Ramos (cell line): ENCODE data around the gene DIPK1B.

Experiments
- in situ Hi-C: fragments of 300-500 bp; cut with MboI; formaldehyde crosslinking; loops from one replicate; pipeline ENCODE4 v1.14.3; 2022; ENCODE audit warnings: low sequenced_read_pairs; ENCODE audit not compliant: unreplicated experiment

DIPK1B gene

GRCh38 chr9:136672431-136673087, 39.8 kb upstream of the DIPK1B start:
- in situ Hi-C loops: no loop called here

DNA sequence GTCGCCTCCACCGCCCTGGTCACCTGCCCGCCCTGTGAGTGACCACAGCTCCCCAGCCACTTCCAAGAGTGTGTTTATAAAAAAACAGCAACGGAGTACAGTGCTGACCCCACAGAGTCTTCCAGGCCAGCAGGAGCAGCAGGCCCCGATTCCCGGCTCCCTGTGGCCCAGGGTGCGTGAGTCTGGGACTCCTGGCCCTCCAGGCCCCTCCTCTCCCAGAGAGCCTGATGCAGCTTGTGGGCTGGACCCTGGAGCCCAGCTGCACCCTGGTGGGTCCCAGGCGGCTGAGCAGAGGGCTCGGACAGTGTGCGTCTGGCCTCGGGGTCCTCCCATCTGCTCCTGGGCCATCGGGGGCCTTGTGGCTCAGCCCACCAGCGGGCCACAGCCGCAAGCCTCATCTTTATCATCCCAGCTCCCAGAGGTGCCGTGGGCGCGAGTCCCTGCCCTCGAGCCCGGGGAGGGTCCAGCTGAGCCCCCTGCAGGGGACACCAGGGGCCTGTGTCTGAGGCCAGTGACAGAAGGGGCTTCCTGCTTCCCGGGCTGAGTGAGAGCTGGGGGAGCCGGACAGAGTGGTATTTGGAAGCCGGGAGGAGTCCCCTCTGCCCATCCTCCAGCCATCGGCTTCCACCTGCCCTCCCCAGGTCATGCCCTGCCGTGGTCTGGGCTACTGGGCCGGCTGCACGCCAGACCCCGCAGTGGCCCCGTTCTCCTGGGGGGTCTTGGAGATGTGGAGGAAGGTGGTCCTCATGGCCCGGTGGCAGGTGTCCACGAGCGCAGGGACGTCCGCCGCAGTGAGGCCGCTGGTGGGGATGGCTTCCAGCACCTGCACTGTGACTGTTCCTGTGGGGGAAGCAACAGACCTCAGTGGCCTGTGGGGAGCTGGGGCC, 39.0 kb upstream of the DIPK1B start:
- in situ Hi-C loops: no loop called here

DNA sequence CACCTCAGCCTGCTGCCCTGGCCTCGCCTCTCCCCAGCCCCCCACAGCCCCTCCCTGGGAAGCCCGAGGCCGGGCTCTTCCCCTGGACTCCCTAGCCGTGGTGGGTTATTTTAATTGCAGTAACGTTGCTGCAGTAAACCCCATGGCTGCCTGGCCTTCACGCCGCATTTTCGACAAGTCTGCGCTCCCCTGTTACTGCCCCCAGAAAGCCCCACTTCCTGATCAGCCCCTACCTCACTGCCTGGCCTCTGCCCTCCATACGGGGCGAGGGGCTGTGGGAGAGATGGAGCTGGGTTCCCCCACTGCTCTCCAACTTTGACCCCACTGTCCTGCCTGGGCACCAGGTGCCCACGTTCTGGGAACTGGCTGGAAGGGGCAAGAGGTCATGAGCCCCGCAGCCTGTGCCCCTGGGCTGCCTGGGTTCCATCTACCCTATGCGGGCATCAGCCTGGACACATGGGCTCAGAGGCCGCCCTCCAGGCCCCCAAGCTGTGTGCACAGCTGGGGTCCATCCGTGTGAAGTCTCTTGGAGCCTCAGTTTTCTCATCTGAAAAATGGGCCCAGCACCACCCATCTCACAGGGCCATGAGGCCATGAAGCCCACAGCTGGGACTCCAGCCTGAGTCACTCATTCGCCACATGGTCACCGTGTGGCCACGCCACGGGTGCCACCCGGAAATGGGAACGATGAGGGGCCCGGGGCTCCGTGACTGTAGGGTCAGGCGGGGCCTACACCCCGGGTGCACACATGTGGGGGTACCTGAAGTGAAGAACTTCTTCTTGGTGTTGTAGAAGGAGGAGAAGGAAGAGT, 38.2 kb upstream of the DIPK1B start:
- in situ Hi-C loops: no loop called here

DNA sequence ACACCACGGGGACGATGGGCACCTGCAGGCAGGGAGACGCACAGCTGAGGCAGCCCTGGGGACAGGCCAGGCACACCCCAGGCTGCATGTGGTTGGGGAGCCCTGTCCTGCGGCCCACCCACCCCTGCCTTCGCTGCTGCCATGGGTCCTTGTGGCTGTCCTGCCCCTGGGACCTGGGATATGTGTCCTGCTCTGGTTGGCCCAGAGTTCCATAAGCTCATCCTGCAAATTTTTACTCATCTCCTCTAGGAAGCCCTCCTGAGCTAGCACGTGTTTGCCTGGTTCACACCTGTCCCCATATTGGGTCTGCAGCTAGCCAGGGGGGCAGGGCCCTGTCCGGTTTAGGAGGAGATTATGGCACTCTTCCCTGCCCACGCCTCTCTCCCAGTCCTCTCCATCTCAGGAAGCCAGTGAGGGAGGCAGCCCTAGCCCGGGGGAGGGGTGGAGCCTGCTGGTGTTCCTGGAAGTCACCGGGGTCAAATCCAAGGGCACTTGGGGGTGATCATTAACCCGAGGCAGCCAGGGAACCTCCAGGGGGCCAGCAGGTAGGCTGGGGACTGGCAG, 37.5 kb upstream of the DIPK1B start:
- in situ Hi-C loops: no loop called here

DNA sequence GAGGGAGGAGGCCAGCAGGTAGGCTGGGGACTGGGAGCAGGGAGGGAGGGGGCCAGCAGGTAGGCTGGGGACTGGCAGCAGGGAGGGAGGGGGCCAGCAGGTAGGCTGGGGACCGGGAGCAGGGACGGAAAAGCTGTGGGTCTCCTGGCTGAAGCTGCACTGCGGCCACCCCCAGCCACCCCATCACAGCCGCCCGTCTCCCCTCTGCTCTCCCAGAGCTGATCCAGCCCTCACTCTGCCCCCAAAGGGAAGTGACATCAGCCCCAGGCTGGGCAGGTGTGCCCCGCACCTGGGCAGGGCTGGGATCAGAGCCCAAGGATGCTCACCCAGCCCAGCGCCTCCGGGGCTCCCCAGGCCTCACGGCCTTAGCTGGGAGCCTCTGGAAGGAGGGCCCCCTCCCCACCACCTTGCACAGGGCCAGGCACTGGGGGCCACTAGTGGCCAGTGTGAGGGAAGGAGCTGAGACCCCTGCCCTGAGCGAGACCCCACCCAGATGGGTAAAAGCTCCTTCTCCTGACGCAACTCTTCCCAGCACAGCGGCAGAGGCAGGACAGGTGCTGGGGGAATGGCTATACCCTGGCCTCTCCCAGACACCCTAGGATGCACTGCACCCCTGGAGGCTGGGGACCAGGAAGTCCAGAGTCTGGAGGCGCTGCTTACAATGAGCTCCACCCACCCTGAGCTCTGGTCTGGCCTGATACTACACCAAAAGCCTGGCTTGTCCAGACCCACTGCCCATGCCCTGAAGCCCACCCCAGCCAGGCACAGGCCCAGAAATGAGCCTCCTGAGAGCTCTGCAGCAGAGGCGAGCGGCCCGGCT, 36.7 kb upstream of the DIPK1B start:
- in situ Hi-C loops: no loop called here

- in situ Hi-C loops: no loop called here
Measured at GRCh38 chr9:136676297-136676794, 36.0 kb upstream of the DIPK1B start.

GRCh38 chr9:136676920-136677686, 35.3 kb upstream of the DIPK1B start:
- in situ Hi-C loops: no loop called here

- in situ Hi-C loops: no loop called here
Measured at GRCh38 chr9:136678034-136678433, 34.3 kb upstream of the DIPK1B start.

- in situ Hi-C loops: no loop called here
Measured at GRCh38 chr9:136678624-136679023, 33.7 kb upstream of the DIPK1B start.

DNA sequence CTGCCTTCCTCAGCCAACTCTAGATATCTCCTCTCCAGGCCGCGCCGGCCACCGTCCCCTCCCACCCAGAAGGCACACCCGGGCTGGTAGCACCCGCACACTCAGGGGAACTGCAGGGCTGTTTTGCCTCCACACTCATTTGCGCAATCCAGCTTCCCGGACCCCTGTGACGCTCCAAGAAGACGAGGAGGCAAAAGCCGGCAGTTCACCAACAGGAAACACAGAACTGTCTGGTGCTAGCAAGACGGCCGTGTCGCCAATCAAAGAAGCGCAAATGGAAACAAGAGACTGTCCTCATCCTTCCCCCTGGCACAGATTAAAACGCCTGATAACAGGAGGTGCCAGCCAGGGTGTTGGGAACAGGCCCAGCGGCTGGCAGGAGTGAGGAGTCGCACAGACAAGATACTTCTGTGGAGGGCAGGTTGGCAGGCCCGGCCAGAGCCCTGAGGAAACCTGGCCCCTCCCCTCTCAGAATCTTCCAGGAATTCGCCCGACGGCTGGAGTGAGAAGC, 32.9 kb upstream of the DIPK1B start:
- in situ Hi-C loops: no loop called here

DNA sequence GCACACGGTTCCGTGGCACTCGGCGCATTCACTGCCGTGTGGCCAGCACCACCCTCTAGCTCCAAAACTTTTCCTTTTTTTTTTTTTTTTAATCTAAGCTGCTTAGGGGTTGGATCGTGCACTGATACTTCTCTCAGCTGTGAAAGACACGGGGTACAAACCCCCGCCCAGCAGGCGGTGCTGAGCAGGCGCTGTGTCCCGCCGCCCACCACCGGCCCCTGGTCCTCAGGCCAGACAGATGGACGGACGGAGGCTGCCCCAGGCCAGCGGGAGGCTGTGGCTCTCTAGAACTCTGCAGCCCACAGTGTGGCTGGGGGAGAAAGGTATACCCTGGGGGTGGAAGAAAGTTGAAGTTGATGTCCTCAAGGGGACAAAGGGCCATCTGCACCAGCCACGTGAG, 31.3 kb upstream of the DIPK1B start:
- in situ Hi-C loops: no loop called here

- in situ Hi-C loops: no loop called here
Measured at GRCh38 chr9:136681945-136682699, 30.2 kb upstream of the DIPK1B start.

DNA sequence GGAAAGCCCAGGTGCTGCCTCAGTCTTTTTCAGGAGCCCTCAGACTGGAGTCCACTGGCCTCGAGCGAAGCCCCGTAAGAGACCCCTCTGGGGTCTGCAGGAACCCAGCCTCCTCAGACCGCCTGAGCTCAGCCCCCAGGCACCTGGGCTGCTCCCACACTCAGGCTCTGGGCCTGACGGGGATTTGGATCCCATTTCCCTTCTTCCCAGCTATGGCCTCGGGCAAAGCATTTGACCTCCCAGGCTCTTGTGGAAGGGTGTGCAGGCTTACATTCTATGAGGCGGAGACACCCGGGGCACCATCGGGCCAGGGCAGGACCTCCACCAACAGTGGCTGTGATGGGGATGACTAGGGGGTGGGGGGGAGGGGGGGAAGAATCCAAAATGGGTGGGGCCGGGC, 29.7 kb upstream of the DIPK1B start:
- in situ Hi-C loops: no loop called here

GRCh38 chr9:136683173-136683745, 29.1 kb upstream of the DIPK1B start:
- in situ Hi-C loops: no loop called here

DNA sequence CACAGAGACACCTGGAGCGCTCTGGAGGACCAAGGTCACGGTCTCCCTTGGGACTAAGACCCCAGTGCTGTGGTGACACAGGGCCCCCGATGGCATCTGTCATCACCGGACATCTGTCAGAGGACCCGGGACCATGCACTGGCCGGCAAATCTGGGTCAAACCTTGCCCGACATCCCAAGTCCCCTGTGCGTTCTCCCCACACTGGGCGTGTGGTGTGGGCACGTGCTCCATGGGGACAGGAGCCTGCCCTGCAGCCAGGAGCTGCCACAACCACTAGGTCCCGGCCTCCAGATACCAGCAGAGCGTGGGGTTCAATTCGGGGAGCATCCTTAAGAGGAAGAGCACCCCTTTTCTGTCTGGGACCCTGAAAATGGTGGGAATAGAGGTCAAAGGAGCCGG, 28.6 kb upstream of the DIPK1B start:
- in situ Hi-C loops: no loop called here

GRCh38 chr9:136684339-136684738, 28.0 kb upstream of the DIPK1B start:
- in situ Hi-C loops: no loop called here

DNA sequence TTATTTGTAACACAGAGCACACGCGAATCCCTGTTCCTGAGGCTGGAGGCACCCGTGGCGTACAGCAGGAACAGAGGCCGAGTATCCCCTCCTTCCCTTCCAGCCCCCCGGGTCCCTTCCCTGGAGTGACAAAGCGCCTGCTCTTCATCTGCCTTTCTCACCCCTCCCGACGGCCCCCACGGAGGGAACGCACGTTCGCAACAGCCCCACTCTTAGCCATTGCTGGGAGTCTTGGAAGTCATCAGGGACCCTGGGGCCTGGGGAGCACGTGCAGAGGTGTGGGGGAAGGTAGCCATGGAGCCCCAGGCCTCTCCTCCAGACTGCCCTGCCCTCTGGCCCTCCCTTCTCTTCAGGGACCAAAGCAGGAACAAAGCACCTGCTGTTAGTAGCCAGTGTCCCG, 27.6 kb upstream of the DIPK1B start:
- in situ Hi-C loops: no loop called here

DNA sequence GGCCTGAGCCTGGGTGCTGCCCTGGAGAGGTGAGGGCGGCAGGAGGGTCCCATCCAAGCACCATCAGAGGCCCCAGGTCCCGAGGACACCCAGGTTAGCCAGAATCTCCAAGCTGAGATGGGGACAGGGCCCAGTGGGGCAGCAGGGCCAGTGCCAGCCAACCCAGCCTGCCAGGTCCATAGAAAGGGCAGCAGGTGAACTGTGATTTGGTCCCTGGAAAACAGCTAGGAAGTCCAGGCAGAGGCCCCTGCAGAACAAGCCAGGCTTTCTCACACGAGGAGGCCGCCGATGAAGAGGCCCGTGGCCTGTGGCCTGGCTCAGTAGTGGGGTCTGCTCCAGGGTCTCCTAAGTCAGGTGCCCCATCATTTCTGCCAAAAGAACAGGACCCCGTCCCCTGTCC, 27.2 kb upstream of the DIPK1B start:
- in situ Hi-C loops: no loop called here
